SU-DHL-6 (cell line): ENCODE results near the gene KCNB1.

Experiments
- EZH2phosphoT487 ChIP-seq: fragments of 200-600 bp; sonication (generic), shearing (Covaris generic); conservative IDR thresholded peaks from 2 replicates; pipeline ENCODE4 v1.6.1; 2018; ENCODE audit warnings: mild to moderate bottlenecking, antibody characterized with exemption, low read length, moderate library complexity, mixed read lengths
- TF ChIP-seq, protein P1 (sequence below): fragments of 200-600 bp; sonication (generic); IDR thresholded peaks from one replicate; pipeline ENCODE4 v1.5.1; 2017; ENCODE audit warnings: antibody characterized with exemption, mild to moderate bottlenecking, low read length, moderate library complexity; ENCODE audit not compliant: insufficient read depth, poor library complexity, severe bottlenecking

- no peak for TF ChIP-seq EZH2phosphoT487
- TF ChIP-seq, protein P1, sequence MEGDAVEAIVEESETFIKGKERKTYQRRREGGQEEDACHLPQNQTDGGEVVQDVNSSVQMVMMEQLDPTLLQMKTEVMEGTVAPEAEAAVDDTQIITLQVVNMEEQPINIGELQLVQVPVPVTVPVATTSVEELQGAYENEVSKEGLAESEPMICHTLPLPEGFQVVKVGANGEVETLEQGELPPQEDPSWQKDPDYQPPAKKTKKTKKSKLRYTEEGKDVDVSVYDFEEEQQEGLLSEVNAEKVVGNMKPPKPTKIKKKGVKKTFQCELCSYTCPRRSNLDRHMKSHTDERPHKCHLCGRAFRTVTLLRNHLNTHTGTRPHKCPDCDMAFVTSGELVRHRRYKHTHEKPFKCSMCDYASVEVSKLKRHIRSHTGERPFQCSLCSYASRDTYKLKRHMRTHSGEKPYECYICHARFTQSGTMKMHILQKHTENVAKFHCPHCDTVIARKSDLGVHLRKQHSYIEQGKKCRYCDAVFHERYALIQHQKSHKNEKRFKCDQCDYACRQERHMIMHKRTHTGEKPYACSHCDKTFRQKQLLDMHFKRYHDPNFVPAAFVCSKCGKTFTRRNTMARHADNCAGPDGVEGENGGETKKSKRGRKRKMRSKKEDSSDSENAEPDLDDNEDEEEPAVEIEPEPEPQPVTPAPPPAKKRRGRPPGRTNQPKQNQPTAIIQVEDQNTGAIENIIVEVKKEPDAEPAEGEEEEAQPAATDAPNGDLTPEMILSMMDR: no peak
Measured at GRCh38 chr20:49427751-49428518, 54.5 kb downstream of the KCNB1 start.
